ENCODE data around the gene NPLOC4.

The NPLOC4 gene

GRCh38 chr17:81518113-81518784 is 118.7 kb downstream of the NPLOC4 start:
- no peak for DNase-seq (ENCODE audit: low read depth)

GRCh38 chr17:81517339-81518112 is 119.4 kb downstream of the NPLOC4 start:
- peak; percentile 25 for DNase-seq (ENCODE audit: low read depth)

- no peak for DNase-seq (ENCODE audit: low read depth)
These were observed 119.9 kb downstream of the NPLOC4 start for GRCh38 chr17:81517009-81517338.

GRCh38 chr17:81516439-81516838 is 120.5 kb downstream of the NPLOC4 start:
- DNase-seq (ENCODE audit: low read depth) = no peak

GRCh38 chr17:81515530-81516041 is 121.3 kb downstream of the NPLOC4 start:
- no peak for DNase-seq (ENCODE audit: low read depth)

GRCh38 chr17:81514739-81515529 is 122.0 kb downstream of the NPLOC4 start:
- DNase-seq (ENCODE audit: low read depth) = peak; percentile 81

GRCh38 chr17:81514489-81514738 is 122.5 kb downstream of the NPLOC4 start:
- no peak for DNase-seq (ENCODE audit: low read depth)

- peak; percentile 87 for DNase-seq (ENCODE audit: low read depth)
These were observed 123.0 kb downstream of the NPLOC4 start for GRCh38 chr17:81513753-81514488.

- DNase-seq (ENCODE audit: low read depth) = no peak
These were observed 123.5 kb downstream of the NPLOC4 start for GRCh38 chr17:81513372-81513752.

GRCh38 chr17:81512562-81513371 is 124.1 kb downstream of the NPLOC4 start, which contains the start of gene ACTG1:
Gene ACTG1, minus strand, starts transcription at chr17:81512799. Its CDS starts 445 bp downstream, at chr17:81512354.
- peak; percentile 90 for DNase-seq (ENCODE audit: low read depth)

GRCh38 chr17:81511804-81512561 is 124.9 kb downstream of the NPLOC4 start:
- peak; percentile 52 for DNase-seq (ENCODE audit: low read depth)

GRCh38 chr17:81511554-81511803 is 125.4 kb downstream of the NPLOC4 start:
- peak; percentile 24 for DNase-seq (ENCODE audit: low read depth)

- DNase-seq (ENCODE audit: low read depth) = peak; percentile 39
These were observed 125.9 kb downstream of the NPLOC4 start for GRCh38 chr17:81510785-81511553.

- DNase-seq (ENCODE audit: low read depth) = peak; percentile 29
These were observed 126.7 kb downstream of the NPLOC4 start for GRCh38 chr17:81509972-81510784.

- DNase-seq (ENCODE audit: low read depth) = peak; percentile 35
These were observed 127.5 kb downstream of the NPLOC4 start for GRCh38 chr17:81509207-81509971.

GRCh38 chr17:81508639-81509206 is 128.2 kb downstream of the NPLOC4 start:
- peak; percentile 41 for DNase-seq (ENCODE audit: low read depth)
